ENCODE results near the gene PTH2R. TPM values are rescaled to one million over a fixed set of nuclear protein-coding genes. Genes with fewer than 3 reads are reported as not detected.

Gene PTH2R
- polyA plus RNA-seq, 1 donor (not counting 4 experiments of a cell fraction or from before 2014, with no cell fraction given) = not detected

- dilution Hi-C loops (cut with MboI; ENCODE audit: extremely low pct_ligation_motif_present, low sequenced_read_pairs) = no loop called here
- no peak for DNase-seq (ENCODE audit: low read depth, low spot score)
- no peak overlapping the region for H3K4me3 ChIP-seq (ENCODE audit: control insufficient read depth in 2 of 3, extremely low read depth in 1 of 3, insufficient read depth in 2 of 3, low read depth in 1 of 3, low read length in 3 of 3)
Observed at GRCh38 chr2:208360259-208361076, 46.1 kb upstream of the PTH2R start.

GRCh38 chr2:208361077-208361441 lies 45.5 kb upstream of the PTH2R start:
- Histone ChIP-seq H3K36me3 (ENCODE audit: control insufficient read depth in 2 of 2, extremely low read depth in 1 of 2, insufficient read depth in 2 of 2, low read length in 2 of 2) (peaks cover 0 to 5% of the 10 kb centered on the region in 2 experiments), H4K20me1 (ENCODE audit: control insufficient read depth, extremely low read depth, insufficient read depth, low read length) (no peaks in the 10 kb centered on the region), H3K4me2 (ENCODE audit: control insufficient read depth, extremely low read depth, insufficient read depth, low read depth, low read length) (no peak overlapping the region), H3K27ac (ENCODE audit: control insufficient read depth, insufficient read depth, low read length) (no peak overlapping the region), H3K27me3 (ENCODE audit: control insufficient read depth, extremely low read depth, insufficient read depth, low read length) (no peaks in the 10 kb centered on the region), H3K4me3 (ENCODE audit: control insufficient read depth in 2 of 3, extremely low read depth in 1 of 3, insufficient read depth in 2 of 3, low read depth in 1 of 3, low read length in 3 of 3) (no peak overlapping the region), H3K9me3 (ENCODE audit: control insufficient read depth, low read depth, low read length) (no peaks in the 10 kb centered on the region), H3K4me1 (ENCODE audit: control insufficient read depth, extremely low read depth, insufficient read depth, low read length) (peaks cover 4% of the 10 kb centered on the region), H2AFZ (ENCODE audit: control insufficient read depth, low read length) (no peak overlapping the region), H3K9ac (ENCODE audit: control insufficient read depth, extremely low read depth, insufficient read depth, low read length) (no peak overlapping the region), H3K79me2 (ENCODE audit: control insufficient read depth, insufficient read depth, low read length) (no peaks in the 10 kb centered on the region), H3K9me1 (ENCODE audit: control insufficient read depth, extremely low read depth, insufficient read depth, low read length) (no peaks in the 10 kb centered on the region)
- FAIRE-seq (no peak), DNase-seq (ENCODE audit: low read depth, low spot score) (no peak)
- TF ChIP-seq EZH2 (IDR thresholded peaks at IDR 0.05; ENCODE audit: low read length) (no peak), CTCF (optimal IDR thresholded peaks at IDR 0.05 in 1 of 3, IDR thresholded peaks at IDR 0.05 in 1 of 3, conservative IDR thresholded peaks at IDR 0.05 in 1 of 3; ENCODE audit: extremely low read depth in 1 of 3, insufficient read depth in 2 of 3, low read length in 3 of 3) (no peak)
- dilution Hi-C loops (cut with MboI; ENCODE audit: extremely low pct_ligation_motif_present, low sequenced_read_pairs) = no loop called here

More at GRCh38 chr2:208360259-208361076, 46.1 kb upstream of the PTH2R start:
- Histone ChIP-seq H4K20me1 (ENCODE audit: control insufficient read depth, extremely low read depth, insufficient read depth, low read length) (no peaks in the 10 kb centered on the region), H3K4me1 (ENCODE audit: control insufficient read depth, extremely low read depth, insufficient read depth, low read length) (peaks cover 4% of the 10 kb centered on the region), H3K27me3 (ENCODE audit: control insufficient read depth, extremely low read depth, insufficient read depth, low read length) (no peaks in the 10 kb centered on the region), H3K36me3 (ENCODE audit: control insufficient read depth in 2 of 2, extremely low read depth in 1 of 2, insufficient read depth in 2 of 2, low read length in 2 of 2) (peaks cover 0 to 5% of the 10 kb centered on the region in 2 experiments), H3K9me3 (ENCODE audit: control insufficient read depth, low read depth, low read length) (no peaks in the 10 kb centered on the region), H3K9me1 (ENCODE audit: control insufficient read depth, extremely low read depth, insufficient read depth, low read length) (no peaks in the 10 kb centered on the region), H2AFZ (ENCODE audit: control insufficient read depth, low read length) (no peak overlapping the region), H3K9ac (ENCODE audit: control insufficient read depth, extremely low read depth, insufficient read depth, low read length) (no peak overlapping the region), H3K4me2 (ENCODE audit: control insufficient read depth, extremely low read depth, insufficient read depth, low read depth, low read length) (no peak overlapping the region), H3K79me2 (ENCODE audit: control insufficient read depth, insufficient read depth, low read length) (no peaks in the 10 kb centered on the region), H3K27ac (ENCODE audit: control insufficient read depth, insufficient read depth, low read length) (no peak overlapping the region)
- FAIRE-seq = no peak
- TF ChIP-seq EZH2 (IDR thresholded peaks at IDR 0.05; ENCODE audit: low read length) = no peak
- TF ChIP-seq CTCF (optimal IDR thresholded peaks at IDR 0.05 in 1 of 3, IDR thresholded peaks at IDR 0.05 in 1 of 3, conservative IDR thresholded peaks at IDR 0.05 in 1 of 3; ENCODE audit: extremely low read depth in 1 of 3, insufficient read depth in 2 of 3, low read length in 3 of 3) = no peak

Measured in keratinocyte (primary cell).